GM15510 (cell line): Measurements from ENCODE around the gene GNL2.

Source experiments
- POLR2A ChIP-seq: IDR thresholded peaks from 3 replicates; pipeline ENCODE4 v1.6.1; 2011; ENCODE audit warnings: borderline replicate concordance; ENCODE audit not compliant: insufficient read length; ENCODE audit errors: extremely low read depth

GNL2 gene

DNA sequence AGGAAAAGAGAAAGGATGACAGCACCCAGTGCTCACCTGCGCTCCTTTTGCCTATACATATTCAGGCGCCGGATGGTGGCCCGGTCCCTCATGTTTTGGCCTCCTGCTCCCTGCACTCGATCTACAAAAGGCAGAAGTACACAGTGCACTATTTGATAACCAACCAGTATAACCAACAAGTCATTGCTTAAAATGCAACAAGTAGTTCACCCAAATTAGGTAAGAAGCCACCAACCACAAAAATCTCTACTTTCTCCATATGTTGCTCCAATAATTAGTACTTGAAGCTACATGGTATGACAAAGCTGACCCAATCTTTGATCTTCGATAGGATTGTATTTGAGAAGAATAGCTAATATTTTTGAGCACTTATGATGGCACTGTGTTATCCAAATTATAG is 2.0 kb downstream of the GNL2 start:
- no peak for TF ChIP-seq POLR2A

GRCh38 chr1:37588939-37589338 is 6.8 kb downstream of the GNL2 start:
- TF ChIP-seq POLR2A, result no peak

- no peak for TF ChIP-seq POLR2A
Measured at GRCh38 chr1:37575692-37576091, 20.0 kb downstream of the GNL2 start.

- TF ChIP-seq POLR2A, result no peak
Measured at GRCh38 chr1:37574834-37575480, 20.8 kb downstream of the GNL2 start.

DNA sequence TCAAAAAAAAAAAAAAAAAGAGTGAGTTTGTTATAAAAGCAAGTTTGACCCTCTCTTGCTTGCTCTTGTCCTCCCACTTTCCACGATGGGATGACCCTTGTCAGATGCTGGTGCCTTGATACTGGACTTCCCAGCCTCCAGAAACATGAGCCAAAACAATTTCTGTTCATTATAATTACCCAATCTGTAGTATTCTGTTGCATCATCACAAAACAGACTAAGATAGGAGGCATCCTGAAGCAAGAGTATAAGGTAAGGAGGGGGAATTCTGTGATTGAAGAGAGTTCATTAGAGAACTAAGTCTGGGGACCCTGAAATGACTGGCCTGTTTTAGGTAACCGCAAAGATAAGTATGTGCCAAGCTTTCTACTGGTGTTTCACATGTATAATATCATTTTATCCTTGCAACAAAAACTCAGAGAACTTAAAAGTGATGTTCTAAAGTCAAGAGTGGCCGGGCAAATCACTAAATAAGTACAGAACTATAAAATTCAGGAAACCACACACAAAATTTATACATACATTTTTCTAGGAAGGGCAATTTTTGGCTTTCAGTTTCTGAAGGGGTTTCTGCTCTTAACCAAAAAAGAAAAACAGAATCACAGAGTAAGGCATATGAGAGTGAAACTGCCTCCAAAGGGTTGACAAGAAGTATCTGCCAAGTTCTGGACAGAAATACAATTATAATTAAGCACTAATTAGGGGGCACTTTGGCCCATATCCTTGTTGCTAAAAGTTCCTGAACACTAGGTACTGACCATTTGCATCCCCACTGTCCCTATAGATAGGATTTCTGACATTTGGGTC is 25.0 kb downstream of the GNL2 start:
- no peak for TF ChIP-seq POLR2A

DNA sequence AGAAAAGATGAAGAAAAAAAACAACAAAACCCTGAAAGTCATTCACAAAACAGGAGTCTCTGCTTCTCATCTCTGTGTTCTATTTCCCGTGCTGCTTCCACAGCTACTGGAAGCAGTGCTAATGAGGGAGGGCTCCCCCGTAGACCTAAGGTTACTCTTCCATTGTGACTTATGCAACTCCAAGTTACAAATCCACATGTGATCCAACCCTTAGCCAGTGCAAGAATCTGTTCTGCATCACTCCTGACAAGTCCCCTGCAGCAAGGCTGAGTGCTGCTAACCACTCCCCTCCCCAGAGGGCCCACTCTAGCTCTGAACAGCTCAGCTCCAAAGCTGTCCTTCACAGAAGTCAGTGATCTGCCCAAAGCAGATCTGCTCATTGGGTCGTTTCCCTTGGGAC is 28.7 kb downstream of the GNL2 start:
- TF ChIP-seq POLR2A, result no peak

GRCh38 chr1:37564892-37565291 is 30.8 kb downstream of the GNL2 start:
- TF ChIP-seq POLR2A, result no peak

GRCh38 chr1:37562984-37563383 is 32.8 kb downstream of the GNL2 start:
- TF ChIP-seq POLR2A, result no peak

GRCh38 chr1:37561133-37562132 is 34.3 kb downstream of the GNL2 start:
- TF ChIP-seq POLR2A, result no peak

DNA sequence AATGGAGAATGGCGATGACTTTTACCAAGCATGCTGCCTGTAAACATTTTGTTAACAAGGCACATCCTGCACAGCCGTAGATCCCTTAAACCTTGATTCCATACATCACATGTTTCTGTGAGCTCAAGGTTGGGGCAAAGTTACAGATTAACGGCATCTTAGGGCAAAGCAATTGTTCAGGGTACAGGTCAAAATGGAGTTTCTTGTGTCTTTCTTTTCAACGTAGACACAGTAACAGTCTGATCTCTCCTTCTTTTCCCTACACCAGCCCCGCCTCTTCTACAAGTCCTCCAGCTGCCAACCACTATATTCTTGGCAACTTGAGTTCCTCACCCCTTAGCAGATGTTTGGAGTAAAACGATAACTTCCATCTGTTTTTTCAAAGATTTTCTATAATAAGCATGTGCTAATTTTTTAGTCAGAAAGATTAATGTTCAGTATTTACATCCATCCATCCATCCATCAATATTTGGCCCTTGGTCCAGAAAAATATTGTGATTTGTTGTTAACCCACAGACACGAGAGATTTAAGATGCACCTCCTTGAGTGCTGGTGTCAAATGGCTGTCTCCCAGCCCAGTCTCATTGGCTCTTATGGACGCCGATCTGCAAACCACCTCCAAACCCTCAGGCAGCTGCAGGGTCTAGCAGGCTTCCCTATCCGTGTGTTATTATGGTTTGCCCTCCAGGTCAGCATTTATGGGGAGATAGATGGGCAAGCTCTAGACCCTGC is 35.2 kb downstream of the GNL2 start:
- no peak for TF ChIP-seq POLR2A

DNA sequence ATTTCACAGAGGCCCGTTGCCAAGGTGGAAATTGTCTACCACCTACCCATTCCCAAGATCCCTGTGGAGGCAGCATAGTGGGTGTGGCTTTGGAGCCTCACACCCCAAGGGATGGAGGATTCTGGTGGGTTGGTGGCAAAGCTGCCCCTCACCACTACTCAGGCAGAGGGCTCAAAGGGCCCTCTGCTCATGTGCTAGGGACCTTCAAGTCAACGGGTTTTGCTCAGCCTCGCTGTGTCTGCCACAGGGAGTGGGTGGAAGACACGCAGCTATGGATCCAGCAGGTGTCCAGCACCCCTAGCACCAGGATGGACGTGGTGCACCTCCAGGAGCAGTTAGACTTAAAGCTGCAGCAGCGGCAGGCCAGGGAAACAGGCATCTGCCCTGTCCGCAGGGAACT is 36.7 kb downstream of the GNL2 start:
- no peak for TF ChIP-seq POLR2A

DNA sequence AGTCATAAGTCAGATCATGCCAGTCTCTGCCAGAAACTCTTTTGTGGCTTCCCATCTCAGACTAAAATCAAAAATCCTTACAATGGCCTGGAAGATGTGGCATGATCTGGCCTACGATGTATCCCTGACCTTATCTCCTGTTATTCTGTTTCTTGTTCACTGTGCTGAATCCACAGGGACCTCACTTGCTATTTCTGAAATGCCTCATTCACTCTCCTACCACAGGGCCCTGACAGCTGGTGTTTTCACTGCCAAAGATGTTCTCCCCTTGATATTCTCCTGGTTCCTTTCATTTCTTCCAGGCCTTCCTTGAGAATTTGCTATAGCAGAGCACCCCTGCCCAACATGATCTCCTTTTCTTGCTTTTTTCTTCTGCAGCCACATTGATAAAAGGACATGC is 37.3 kb downstream of the GNL2 start:
- no peak for TF ChIP-seq POLR2A

DNA sequence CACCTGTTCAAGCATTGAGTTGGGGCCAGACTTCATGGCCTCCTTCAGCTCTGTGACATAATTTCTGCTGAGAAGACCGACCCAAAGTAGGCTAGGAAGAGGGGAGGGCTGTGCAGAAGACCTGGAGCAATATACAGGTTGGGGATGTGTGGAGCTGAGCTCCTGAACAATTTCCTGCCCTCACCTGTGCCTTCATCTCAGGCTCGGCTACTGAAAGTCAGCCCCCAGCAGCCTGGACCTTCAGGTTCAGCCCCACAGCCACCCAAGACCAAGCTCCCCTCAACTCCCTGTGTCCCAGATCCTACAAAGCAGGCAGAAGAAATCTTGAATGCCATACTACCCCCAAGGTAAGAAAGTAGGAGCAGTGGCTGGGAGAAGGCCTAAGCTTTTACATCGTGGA is 38.3 kb downstream of the GNL2 start:
- no peak for TF ChIP-seq POLR2A

- TF ChIP-seq POLR2A, result no peak
Measured at GRCh38 chr1:37556712-37557196, 39.0 kb downstream of the GNL2 start, which contains the start of gene DNALI1. Gene DNALI1, plus strand, starts transcription at chr1:37556940. Its CDS starts 55 bp downstream, at chr1:37556995.
